Neural cell (in vitro differentiated cells): ENCODE measurements around the gene GFPT2.

ENCODE experiments used
- CTCF ChIP-seq: fragments of 450-650 bp; IDR thresholded peaks from 2 replicates; pipeline ENCODE4 v1.5.1; 2014; ENCODE audit warnings: antibody characterized with exemption, mild to moderate bottlenecking, moderate library complexity; ENCODE audit not compliant: poor library complexity, severe bottlenecking
- EP300 ChIP-seq: fragments of 450-650 bp; conservative IDR thresholded peaks from 2 replicates; pipeline ENCODE4 v1.6.1; 2014; ENCODE audit warnings: antibody characterized with exemption, mild to moderate bottlenecking, moderate library complexity; ENCODE audit not compliant: poor library complexity, severe bottlenecking
- POLR2AphosphoS5 ChIP-seq: IDR thresholded peaks from 2 replicates; pipeline ENCODE4 v1.6.1; 2012
- SMC3 ChIP-seq: fragments of 450-650 bp; conservative IDR thresholded peaks from 2 replicates; pipeline ENCODE4 v1.6.1; 2014; ENCODE audit warnings: antibody characterized with exemption, mild to moderate bottlenecking, moderate library complexity; ENCODE audit not compliant: poor library complexity
- TAF1 ChIP-seq: IDR thresholded peaks from 2 replicates; pipeline ENCODE4 v1.6.1; 2012; ENCODE audit warnings: low read depth

GRCh38 chr5:180391276-180391675 lies 38.1 kb upstream of the GFPT2 start:
- no peak for TF ChIP-seq CTCF
- TF ChIP-seq POLR2AphosphoS5: no peak
- no peak for TF ChIP-seq EP300
- TF ChIP-seq SMC3: no peak
- no peak for TF ChIP-seq TAF1
